ENCODE data around the gene GLI1. TPM values are rescaled to one million over a fixed set of nuclear protein-coding genes. Genes with fewer than 3 reads are reported as not detected.

The GLI1 gene
- total and polyA plus RNA-seq, 2 of the 13 experiments (the other 11 are each of a cell fraction or from before 2014, with no cell fraction given) = 0.09 to 0.20 TPM

DNA sequence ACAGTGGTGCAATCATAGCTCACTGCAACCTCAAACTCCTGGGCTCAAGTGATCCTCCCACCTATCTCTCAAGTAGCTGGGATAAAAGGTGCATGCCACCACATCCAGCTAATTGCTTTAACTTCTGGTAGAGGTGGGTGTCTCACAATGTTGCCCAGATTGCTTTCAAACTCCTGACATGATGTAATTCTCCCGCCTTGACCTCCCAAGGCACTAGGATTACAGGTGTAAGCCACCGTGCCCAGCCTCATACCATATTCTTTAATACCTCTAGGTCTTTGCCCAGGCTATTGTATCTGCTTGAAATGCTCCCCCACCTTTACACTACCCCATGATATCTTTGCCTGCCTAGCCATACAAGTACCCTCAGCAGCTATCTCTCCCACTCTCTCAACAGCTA lies 40.1 kb upstream of the GLI1 start (continued):
- TF ChIP-seq, protein P1, sequence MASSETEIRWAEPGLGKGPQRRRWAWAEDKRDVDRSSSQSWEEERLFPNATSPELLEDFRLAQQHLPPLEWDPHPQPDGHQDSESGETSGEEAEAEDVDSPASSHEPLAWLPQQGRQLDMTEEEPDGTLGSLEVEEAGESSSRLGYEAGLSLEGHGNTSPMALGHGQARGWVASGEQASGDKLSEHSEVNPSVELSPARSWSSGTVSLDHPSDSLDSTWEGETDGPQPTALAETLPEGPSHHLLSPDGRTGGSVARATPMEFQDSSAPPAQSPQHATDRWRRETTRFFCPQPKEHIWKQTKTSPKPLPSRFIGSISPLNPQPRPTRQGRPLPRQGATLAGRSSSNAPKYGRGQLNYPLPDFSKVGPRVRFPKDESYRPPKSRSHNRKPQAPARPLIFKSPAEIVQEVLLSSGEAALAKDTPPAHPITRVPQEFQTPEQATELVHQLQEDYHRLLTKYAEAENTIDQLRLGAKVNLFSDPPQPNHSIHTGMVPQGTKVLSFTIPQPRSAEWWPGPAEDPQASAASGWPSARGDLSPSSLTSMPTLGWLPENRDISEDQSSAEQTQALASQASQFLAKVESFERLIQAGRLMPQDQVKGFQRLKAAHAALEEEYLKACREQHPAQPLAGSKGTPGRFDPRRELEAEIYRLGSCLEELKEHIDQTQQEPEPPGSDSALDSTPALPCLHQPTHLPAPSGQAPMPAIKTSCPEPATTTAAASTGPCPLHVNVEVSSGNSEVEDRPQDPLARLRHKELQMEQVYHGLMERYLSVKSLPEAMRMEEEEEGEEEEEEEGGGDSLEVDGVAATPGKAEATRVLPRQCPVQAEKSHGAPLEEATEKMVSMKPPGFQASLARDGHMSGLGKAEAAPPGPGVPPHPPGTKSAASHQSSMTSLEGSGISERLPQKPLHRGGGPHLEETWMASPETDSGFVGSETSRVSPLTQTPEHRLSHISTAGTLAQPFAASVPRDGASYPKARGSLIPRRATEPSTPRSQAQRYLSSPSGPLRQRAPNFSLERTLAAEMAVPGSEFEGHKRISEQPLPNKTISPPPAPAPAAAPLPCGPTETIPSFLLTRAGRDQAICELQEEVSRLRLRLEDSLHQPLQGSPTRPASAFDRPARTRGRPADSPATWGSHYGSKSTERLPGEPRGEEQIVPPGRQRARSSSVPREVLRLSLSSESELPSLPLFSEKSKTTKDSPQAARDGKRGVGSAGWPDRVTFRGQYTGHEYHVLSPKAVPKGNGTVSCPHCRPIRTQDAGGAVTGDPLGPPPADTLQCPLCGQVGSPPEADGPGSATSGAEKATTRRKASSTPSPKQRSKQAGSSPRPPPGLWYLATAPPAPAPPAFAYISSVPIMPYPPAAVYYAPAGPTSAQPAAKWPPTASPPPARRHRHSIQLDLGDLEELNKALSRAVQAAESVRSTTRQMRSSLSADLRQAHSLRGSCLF (CRISPR knock-in tag; IDR thresholded peaks at IDR 0.05; ENCODE audit: borderline replicate concordance) = no peak
- TF ChIP-seq ZFP62 (CRISPR knock-in tag; IDR thresholded peaks at IDR 0.05) = no peak
- TF ChIP-seq RXRA (CRISPR knock-in tag; IDR thresholded peaks at IDR 0.05) = no peak
- TF ChIP-seq, protein P2, sequence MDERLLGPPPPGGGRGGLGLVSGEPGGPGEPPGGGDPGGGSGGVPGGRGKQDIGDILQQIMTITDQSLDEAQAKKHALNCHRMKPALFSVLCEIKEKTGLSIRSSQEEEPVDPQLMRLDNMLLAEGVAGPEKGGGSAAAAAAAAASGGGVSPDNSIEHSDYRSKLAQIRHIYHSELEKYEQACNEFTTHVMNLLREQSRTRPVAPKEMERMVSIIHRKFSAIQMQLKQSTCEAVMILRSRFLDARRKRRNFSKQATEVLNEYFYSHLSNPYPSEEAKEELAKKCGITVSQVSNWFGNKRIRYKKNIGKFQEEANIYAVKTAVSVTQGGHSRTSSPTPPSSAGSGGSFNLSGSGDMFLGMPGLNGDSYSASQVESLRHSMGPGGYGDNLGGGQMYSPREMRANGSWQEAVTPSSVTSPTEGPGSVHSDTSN (CRISPR knock-in tag; IDR thresholded peaks at IDR 0.05) = no peak
- TF ChIP-seq, protein P3, sequence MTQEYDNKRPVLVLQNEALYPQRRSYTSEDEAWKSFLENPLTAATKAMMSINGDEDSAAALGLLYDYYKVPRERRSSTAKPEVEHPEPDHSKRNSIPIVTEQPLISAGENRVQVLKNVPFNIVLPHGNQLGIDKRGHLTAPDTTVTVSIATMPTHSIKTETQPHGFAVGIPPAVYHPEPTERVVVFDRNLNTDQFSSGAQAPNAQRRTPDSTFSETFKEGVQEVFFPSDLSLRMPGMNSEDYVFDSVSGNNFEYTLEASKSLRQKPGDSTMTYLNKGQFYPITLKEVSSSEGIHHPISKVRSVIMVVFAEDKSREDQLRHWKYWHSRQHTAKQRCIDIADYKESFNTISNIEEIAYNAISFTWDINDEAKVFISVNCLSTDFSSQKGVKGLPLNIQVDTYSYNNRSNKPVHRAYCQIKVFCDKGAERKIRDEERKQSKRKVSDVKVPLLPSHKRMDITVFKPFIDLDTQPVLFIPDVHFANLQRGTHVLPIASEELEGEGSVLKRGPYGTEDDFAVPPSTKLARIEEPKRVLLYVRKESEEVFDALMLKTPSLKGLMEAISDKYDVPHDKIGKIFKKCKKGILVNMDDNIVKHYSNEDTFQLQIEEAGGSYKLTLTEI (CRISPR knock-in tag; conservative IDR thresholded peaks at IDR 0.05) = no peak
- no peak for TF ChIP-seq ZNF629 (CRISPR knock-in tag; conservative IDR thresholded peaks at IDR 0.05)
- no peak for TF ChIP-seq NR1H2 (CRISPR knock-in tag; IDR thresholded peaks at IDR 0.05; ENCODE audit: borderline replicate concordance, low read depth)
- TF ChIP-seq HNRNPL (IDR thresholded peaks at IDR 0.05; ENCODE audit: low read depth, low read length) = no peak
- TF ChIP-seq, protein P4, sequence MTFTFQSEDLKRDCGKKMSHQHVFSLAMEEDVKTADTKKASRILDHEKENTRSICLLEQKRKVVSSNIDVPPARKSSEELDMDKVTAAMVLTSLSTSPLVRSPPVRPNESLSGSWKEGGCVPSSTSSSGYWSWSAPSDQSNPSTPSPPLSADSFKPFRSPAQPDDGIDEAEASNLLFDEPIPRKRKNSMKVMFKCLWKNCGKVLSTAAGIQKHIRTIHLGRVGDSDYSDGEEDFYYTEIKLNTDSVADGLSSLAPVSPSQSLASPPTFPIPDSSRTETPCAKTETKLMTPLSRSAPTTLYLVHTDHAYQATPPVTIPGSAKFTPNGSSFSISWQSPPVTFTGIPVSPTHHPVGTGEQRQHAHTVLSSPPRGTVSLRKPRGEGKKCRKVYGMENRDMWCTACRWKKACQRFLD (CRISPR knock-in tag; IDR thresholded peaks at IDR 0.05; ENCODE audit: borderline replicate concordance) = no peak

Data from HepG2 (cell line).